Measurements from ENCODE around the gene PHF20. TPM values are rescaled to one million over a fixed set of nuclear protein-coding genes. Genes with fewer than 3 reads are reported as not detected.

Gene PHF20
- total and polyA plus RNA-seq, 2 donors (not counting 3 experiments of a cell fraction or from before 2014, with no cell fraction given): 25.0 to 45.8 TPM

DNA sequence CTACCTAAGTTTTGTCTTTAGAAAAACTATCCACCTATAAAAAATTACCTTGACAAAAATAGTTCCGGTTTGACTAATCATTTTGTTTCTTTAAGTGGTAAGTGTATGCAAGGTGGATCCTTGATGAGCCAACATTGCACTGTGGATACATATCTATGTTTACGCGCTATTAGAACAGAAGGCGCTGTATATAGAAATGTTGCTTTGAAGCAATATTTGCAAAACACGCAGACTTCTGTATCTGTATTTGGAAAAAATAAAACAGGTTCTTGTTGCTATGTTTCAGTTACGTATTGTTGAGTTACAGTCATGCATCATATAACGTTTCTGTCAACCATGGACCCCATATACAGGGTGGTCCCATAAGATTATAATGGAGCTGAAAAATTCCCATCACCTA lies 178.3 kb downstream of the PHF20 start:
- dilution Hi-C loops (cut with MboI; ENCODE audit: extremely low pct_ligation_motif_present, low sequenced_read_pairs): no loop called here
- Histone ChIP-seq H3K79me2 (ENCODE audit: control insufficient read depth, insufficient read depth, low read length) (peaks cover 20% of the 10 kb centered on the region), H3K36me3 (ENCODE audit: control insufficient read depth in 2 of 2, extremely low read depth in 1 of 2, insufficient read depth in 2 of 2, low read length in 2 of 2) (peaks cover 0 to 9% of the 10 kb centered on the region in 2 experiments), H3K4me1 (ENCODE audit: control insufficient read depth, extremely low read depth, insufficient read depth, low read length) (peaks cover 13% of the 10 kb centered on the region), H4K20me1 (replicated peaks; ENCODE audit: control insufficient read depth, extremely low read depth, insufficient read depth, low read length) (no peaks in the 10 kb centered on the region), H3K27ac (ENCODE audit: insufficient read depth, low read depth, low read length) (no peak overlapping the region), H3K9me1 (replicated peaks; ENCODE audit: control insufficient read depth, extremely low read depth, insufficient read depth, low read length) (no peaks in the 10 kb centered on the region), H2AFZ (ENCODE audit: low read depth, low read length) (no peak overlapping the region), H3K4me3 (replicated peaks in 1 of 3; ENCODE audit: insufficient read depth in 1 of 3, low read depth in 1 of 3, low read length in 3 of 3) (no peak overlapping the region), H3K9ac (replicated peaks; ENCODE audit: extremely low read depth, insufficient read depth, low read length) (no peak overlapping the region), H3K27me3 (ENCODE audit: control insufficient read depth in 2 of 2, insufficient read depth in 2 of 2, low read length in 2 of 2) (no peaks in the 10 kb centered on the region), H3K4me2 (ENCODE audit: insufficient read depth, low read length) (no peak overlapping the region), H3K9me3 (replicated peaks; ENCODE audit: control insufficient read depth, insufficient read depth, low read length) (no peaks in the 10 kb centered on the region)
- BruUV-seq (replicated peaks): no TSS peak
- FAIRE-seq (no peak), DNase-seq (ENCODE audit: low read depth, low spot score) (no peak)
- ChIA-PET CTCF (interaction anchor here (1.0 kb wide), 1 partner anchor 41 kb away, joined by 3 read pairs; no protein-coding TSS in a partner anchor), POLR2A (no interaction called here)
- TF ChIP-seq EZH2 (IDR thresholded peaks at IDR 0.05; ENCODE audit: borderline replicate concordance, low read depth, low read length, severe bottlenecking) (no peak), GATA2 (IDR thresholded peaks at IDR 0.05; ENCODE audit: insufficient read depth, insufficient read length, low read depth, low read length) (no peak), POLR2A (IDR thresholded peaks at IDR 0.05; ENCODE audit: low read depth, low read length) (no peak), POLR2AphosphoS5 (IDR thresholded peaks at IDR 0.05; ENCODE audit: insufficient read depth, low read depth, low read length) (no peak), MYC (IDR thresholded peaks at IDR 0.05; ENCODE audit: low read depth, low read length) (no peak), JUN (IDR thresholded peaks at IDR 0.05; ENCODE audit: borderline replicate concordance, insufficient read depth, insufficient read length, low read depth) (no peak), FOS (IDR thresholded peaks at IDR 0.05; ENCODE audit: borderline replicate concordance, insufficient read depth, low read length) (no peak)
- TF ChIP-seq, protein P1, sequence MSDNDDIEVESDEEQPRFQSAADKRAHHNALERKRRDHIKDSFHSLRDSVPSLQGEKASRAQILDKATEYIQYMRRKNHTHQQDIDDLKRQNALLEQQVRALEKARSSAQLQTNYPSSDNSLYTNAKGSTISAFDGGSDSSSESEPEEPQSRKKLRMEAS (IDR thresholded peaks at IDR 0.05; ENCODE audit: insufficient read depth, insufficient read length): no peak
- TF ChIP-seq, protein P2, sequence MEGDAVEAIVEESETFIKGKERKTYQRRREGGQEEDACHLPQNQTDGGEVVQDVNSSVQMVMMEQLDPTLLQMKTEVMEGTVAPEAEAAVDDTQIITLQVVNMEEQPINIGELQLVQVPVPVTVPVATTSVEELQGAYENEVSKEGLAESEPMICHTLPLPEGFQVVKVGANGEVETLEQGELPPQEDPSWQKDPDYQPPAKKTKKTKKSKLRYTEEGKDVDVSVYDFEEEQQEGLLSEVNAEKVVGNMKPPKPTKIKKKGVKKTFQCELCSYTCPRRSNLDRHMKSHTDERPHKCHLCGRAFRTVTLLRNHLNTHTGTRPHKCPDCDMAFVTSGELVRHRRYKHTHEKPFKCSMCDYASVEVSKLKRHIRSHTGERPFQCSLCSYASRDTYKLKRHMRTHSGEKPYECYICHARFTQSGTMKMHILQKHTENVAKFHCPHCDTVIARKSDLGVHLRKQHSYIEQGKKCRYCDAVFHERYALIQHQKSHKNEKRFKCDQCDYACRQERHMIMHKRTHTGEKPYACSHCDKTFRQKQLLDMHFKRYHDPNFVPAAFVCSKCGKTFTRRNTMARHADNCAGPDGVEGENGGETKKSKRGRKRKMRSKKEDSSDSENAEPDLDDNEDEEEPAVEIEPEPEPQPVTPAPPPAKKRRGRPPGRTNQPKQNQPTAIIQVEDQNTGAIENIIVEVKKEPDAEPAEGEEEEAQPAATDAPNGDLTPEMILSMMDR (IDR thresholded peaks at IDR 0.05; ENCODE audit: extremely low read depth in 1 of 2, insufficient read depth in 1 of 2, low read depth in 1 of 2, low read length in 2 of 2): no peak
- intact Hi-C loops (cut with micrococcal nuclease): loop anchor here (5.0 kb wide), 2 partner anchors 183 to 333 kb away; partner anchors contain the start of gene SPAG4
